Measurements from ENCODE around the gene THAP5. TPM values are rescaled to one million over a fixed set of nuclear protein-coding genes. Genes with fewer than 3 reads are reported as not detected.
"Not testable (repeated sequence)": the region's sequence is repeated elsewhere in the genome, so short reads cannot be mapped to it uniquely, and the experiment has no call there.

Gene THAP5
- total RNA-seq, 2 experiments from 2014 or later: 22.7 to 24.8 TPM

DNA sequence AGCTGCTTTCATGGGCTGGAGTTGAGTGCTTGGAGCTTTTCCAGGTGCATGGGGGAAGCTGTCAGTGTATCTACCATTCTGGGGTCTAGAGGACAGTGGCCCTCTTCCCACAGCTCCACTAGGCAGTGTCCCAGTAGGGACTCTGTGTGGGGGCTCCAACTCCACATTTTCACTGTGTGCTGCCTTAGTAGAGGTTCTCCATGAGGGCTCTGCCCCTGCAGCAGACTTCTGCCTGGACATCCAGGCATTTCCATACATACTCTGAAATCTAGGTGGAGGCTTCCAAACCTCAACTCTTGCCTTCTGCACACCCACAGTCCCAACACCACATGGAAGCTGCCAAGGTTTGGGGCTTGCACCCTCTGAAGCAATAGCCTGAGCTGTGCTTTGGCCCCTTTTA is 12.8 kb downstream of the THAP5 start:
- intact Hi-C loops (cut with micrococcal nuclease); H3K27ac Mint-ChIP-seq; H3K27me3 Mint-ChIP-seq (ENCODE audit: low read depth); H3K4me1 Mint-ChIP-seq (ENCODE audit: low read depth); CTCF ChIA-PET; DNase-seq; H3K4me3 Mint-ChIP-seq: not testable (repeated sequence)
- Mint-ChIP-seq H3K9me3 (peaks cover 28% of the 10 kb centered on the region), H3K36me3 (ENCODE audit: low read depth) (peaks cover 29% of the 10 kb centered on the region)

DNA sequence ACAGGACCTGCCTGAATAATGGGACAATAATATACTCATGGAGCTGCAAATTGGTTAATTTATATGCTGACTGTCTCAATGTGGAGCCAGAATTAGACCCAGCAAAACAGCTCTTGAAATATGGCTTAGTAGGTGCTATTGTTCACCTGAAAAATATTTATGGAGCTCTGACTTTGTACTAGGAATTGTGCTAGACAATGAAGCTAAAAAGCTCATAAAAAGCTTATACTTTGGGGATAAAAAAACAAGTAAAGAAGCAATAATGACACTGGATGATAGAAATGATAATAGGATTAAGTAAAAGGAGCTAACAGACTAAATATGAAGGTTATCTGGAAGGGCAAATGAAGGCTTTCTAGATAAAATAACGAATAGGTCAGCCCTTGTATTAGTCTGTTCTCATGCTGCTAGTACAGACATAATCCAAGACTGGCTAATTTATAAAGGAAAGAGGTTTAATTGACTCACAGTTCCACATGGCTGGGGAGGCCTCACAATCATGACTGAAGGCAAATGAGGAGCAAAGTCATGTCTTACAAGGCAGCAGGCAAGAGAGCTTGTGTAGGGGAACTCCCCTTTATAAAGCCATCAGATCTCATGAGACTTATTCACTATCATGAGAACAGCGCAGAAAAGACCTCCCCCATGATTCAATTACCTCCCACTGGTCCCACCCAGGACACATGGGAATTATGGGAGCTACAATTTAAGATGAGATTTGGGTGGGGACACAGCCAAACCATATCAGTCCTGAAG is 21.2 kb downstream of the THAP5 start:
- DNase-seq; H3K27ac Mint-ChIP-seq; H3K4me3 Mint-ChIP-seq; intact Hi-C loops (cut with micrococcal nuclease); H3K36me3 Mint-ChIP-seq (ENCODE audit: low read depth); H3K4me1 Mint-ChIP-seq (ENCODE audit: low read depth); H3K9me3 Mint-ChIP-seq; CTCF ChIA-PET; H3K27me3 Mint-ChIP-seq (ENCODE audit: low read depth): not testable (repeated sequence)

DNA sequence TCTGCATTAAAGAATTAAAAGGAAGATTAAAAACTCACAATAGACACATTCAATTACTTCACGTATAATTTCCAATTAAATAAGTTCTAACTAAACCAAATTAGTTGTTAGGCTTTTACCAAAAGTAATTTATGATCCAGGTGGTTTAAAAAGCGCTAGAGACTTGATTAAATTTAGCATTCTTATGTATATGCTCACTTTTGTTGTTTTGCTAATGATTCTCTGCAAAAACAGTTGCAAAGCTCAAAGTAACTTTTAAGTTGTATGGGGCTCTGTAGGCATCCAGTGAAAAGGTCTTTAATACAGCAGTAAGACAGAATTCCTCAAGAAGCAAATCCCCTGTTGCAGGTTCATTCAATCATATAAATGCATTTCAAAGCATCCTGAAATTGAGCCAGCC is 28.0 kb downstream of the THAP5 start:
- H3K4me1 Mint-ChIP-seq (ENCODE audit: low read depth): no peaks in the 10 kb centered on the region
- H3K36me3 Mint-ChIP-seq (ENCODE audit: low read depth): no peaks in the 10 kb centered on the region
- H3K27ac Mint-ChIP-seq: no peak overlapping the region
- peaks cover 3% of the 10 kb centered on the region for H3K27me3 Mint-ChIP-seq (ENCODE audit: low read depth)
- no peaks in the 10 kb centered on the region for H3K9me3 Mint-ChIP-seq
- no peak for DNase-seq
- CTCF ChIA-PET: no interaction called here
- intact Hi-C loops (cut with micrococcal nuclease): no loop called here
- H3K4me3 Mint-ChIP-seq: no peak overlapping the region

DNA sequence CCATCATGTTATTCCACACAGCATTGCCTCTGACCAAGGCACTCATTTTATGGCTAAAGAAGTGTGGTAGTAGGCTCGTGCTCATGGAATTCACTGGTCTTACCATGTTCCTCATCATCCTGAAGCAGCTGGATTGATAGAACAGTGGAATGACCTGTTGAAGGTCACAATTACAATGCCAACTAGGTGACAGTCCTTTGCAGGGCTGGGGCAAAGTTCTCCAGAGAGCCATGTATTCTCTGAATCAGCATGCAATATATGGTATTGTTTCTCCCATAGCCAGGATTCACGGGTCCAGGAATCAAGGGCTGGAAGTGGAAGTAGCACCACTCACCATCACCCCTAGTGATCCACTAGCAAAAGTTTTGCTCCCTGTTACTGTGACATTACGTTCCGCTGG is 30.8 kb downstream of the THAP5 start:
- not testable (repeated sequence) for H3K27ac Mint-ChIP-seq

DNA sequence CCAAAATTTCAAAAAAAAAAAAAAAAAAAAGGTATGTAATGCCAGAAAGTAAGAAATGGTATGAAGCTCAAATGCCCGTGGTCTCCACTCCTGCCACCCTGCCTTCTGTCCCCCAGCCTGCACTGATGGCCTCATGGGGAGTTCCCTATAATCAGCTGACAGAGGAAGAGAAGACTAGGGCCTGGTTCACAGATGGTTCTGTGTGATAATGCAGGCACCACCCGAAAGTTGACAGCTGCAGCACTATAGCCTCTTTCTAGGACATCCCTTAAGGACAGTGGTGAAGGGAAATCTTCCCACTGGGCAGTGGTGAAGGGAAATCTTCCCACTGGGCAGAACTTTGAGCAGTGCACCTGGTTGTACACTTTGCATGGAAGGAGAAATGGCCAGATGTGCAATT is 31.3 kb downstream of the THAP5 start:
- DNase-seq; H3K36me3 Mint-ChIP-seq (ENCODE audit: low read depth); H3K4me3 Mint-ChIP-seq; CTCF ChIA-PET; H3K4me1 Mint-ChIP-seq (ENCODE audit: low read depth); H3K27me3 Mint-ChIP-seq (ENCODE audit: low read depth); H3K27ac Mint-ChIP-seq; intact Hi-C loops (cut with micrococcal nuclease); H3K9me3 Mint-ChIP-seq: not testable (repeated sequence)

More for the DNA sequence above, 30.8 kb downstream of the THAP5 start:
- H3K36me3 Mint-ChIP-seq (ENCODE audit: low read depth); H3K9me3 Mint-ChIP-seq; H3K4me1 Mint-ChIP-seq (ENCODE audit: low read depth); intact Hi-C loops (cut with micrococcal nuclease); DNase-seq; CTCF ChIA-PET; H3K27me3 Mint-ChIP-seq (ENCODE audit: low read depth); H3K4me3 Mint-ChIP-seq: not testable (repeated sequence)

DNA sequence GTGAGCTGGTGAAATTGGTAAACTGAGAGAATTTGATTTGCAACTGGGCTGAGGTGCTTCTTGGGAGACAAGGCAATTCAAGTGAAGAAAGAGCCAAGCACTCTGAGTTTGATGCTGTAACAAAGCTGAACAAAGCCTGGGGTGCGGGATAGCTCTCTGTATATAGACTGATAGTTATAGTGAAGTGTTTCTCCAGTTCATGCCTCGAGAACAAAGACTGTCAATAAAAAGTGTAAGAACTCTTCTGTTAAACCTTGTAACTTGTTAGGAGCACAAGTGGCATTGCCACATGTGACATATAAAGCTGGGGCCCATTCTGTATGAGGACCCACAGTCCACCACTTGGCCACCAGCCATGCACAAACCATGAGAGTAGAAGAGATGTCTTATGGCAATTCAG is 32.3 kb downstream of the THAP5 start:
- CTCF ChIA-PET: no interaction called here
- no peak overlapping the region for H3K4me3 Mint-ChIP-seq
- H3K36me3 Mint-ChIP-seq (ENCODE audit: low read depth): no peaks in the 10 kb centered on the region
- intact Hi-C loops (cut with micrococcal nuclease): no loop called here
- no peak overlapping the region for H3K27ac Mint-ChIP-seq
- H3K4me1 Mint-ChIP-seq (ENCODE audit: low read depth): no peaks in the 10 kb centered on the region
- DNase-seq: no peak
- no peaks in the 10 kb centered on the region for H3K9me3 Mint-ChIP-seq
- H3K27me3 Mint-ChIP-seq (ENCODE audit: low read depth): peaks cover 3% of the 10 kb centered on the region

DNA sequence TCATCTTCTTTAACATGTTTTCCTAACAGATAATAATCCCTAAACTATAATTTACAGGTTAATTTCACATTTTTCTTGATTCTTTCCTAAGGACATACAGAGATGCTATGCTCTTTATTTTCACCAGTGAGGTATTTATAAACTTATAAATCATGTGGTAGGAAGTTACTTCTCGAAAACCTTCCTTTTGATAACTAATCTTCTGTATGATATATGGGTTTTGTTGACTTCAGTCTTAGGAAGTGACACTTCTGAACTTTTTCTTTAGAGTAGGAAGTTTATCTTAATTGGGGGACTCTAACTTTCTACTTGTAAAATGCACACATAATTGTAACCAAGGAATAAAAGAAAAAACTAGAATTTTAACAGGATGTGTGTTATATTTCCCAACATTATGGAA is 33.8 kb downstream of the THAP5 start:
- CTCF ChIA-PET: no interaction called here
- Mint-ChIP-seq H3K9me3 (no peaks in the 10 kb centered on the region), H3K27me3 (ENCODE audit: low read depth) (peaks cover 3% of the 10 kb centered on the region), H3K4me1 (ENCODE audit: low read depth) (no peaks in the 10 kb centered on the region), H3K27ac (no peak overlapping the region), H3K36me3 (ENCODE audit: low read depth) (no peaks in the 10 kb centered on the region), H3K4me3 (no peak overlapping the region)
- intact Hi-C loops (cut with micrococcal nuclease): no loop called here
- no peak for DNase-seq

DNA sequence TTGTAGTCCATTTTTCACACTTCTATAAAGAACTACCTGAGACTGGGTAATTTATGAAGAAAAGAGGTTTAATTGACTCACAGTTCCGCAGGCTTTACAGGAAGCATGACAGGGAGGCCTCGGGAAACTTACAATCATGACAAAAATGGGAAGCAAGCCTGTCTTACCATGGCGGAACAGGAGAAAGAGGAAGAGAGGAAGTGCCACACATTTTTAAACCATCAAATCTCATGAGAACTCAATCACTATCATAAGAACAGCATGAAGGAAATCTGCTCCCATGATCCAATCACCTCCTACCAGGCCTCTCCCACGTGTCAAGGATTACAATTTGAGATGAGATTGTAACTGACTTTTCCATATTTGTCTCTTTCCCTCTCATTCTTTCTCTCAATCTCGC is 34.2 kb downstream of the THAP5 start:
- no peaks in the 10 kb centered on the region for H3K36me3 Mint-ChIP-seq (ENCODE audit: low read depth)
- H3K4me1 Mint-ChIP-seq (ENCODE audit: low read depth): no peaks in the 10 kb centered on the region
- DNase-seq: no peak
- no peaks in the 10 kb centered on the region for H3K9me3 Mint-ChIP-seq
- no peak overlapping the region for H3K27ac Mint-ChIP-seq
- CTCF ChIA-PET: no interaction called here
- H3K4me3 Mint-ChIP-seq: no peak overlapping the region
- intact Hi-C loops (cut with micrococcal nuclease): no loop called here
- peaks cover 3% of the 10 kb centered on the region for H3K27me3 Mint-ChIP-seq (ENCODE audit: low read depth)

DNA sequence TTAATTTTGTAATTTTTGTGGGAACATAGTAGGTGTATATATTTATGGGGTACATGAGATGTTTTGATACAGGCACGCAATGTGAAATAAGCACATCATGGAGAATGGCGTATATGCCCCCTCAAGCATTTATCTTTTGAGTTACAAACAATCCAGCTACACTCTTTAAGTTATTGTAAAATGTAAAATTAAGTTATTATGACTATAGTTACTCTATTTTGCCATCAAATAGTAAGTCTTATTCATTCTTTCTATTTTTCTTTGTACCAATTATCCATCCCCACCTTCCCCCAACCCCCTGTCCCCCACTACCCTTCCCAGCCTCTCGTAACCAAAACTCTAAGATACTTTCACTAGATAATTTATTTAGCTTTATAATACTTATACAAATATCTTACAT is 35.8 kb downstream of the THAP5 start:
- no peaks in the 10 kb centered on the region for H3K27me3 Mint-ChIP-seq (ENCODE audit: low read depth)
- CTCF ChIA-PET: interaction anchor here (1.0 kb wide), 1 partner anchor 18 kb away, joined by 3 read pairs; no protein-coding TSS in a partner anchor
- DNase-seq: no peak
- H3K4me1 Mint-ChIP-seq (ENCODE audit: low read depth): no peaks in the 10 kb centered on the region
- no peaks in the 10 kb centered on the region for H3K9me3 Mint-ChIP-seq
- H3K27ac Mint-ChIP-seq: no peak overlapping the region
- no peak overlapping the region for H3K4me3 Mint-ChIP-seq
- H3K36me3 Mint-ChIP-seq (ENCODE audit: low read depth): no peaks in the 10 kb centered on the region
- intact Hi-C loops (cut with micrococcal nuclease): no loop called here

DNA sequence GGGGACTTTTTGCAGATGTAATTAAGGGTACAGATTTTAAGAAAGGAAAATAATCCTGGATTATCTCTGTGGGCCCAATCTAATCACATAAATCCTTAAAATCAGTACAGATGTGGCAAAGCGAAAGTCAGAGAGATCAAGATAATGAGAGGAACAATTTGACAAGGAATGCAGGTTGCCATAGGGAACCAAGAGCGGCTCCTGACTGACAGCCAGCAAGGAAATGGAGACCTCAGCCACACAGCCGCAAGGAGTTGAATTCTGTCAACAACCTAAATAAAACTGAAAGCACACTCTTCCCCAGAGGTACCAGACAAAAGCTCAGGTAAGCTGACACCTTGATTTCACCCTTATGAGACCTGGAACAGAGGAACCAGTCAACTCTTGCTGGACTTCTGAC is 40.2 kb downstream of the THAP5 start:
- no peak overlapping the region for H3K27ac Mint-ChIP-seq
- no peaks in the 10 kb centered on the region for H3K9me3 Mint-ChIP-seq
- no peak for DNase-seq
- H3K4me1 Mint-ChIP-seq (ENCODE audit: low read depth): peaks cover 10% of the 10 kb centered on the region
- H3K4me3 Mint-ChIP-seq: no peak overlapping the region
- H3K27me3 Mint-ChIP-seq (ENCODE audit: low read depth): no peaks in the 10 kb centered on the region
- H3K36me3 Mint-ChIP-seq (ENCODE audit: low read depth): peaks cover 1% of the 10 kb centered on the region
- intact Hi-C loops (cut with micrococcal nuclease): loop anchor here (5.0 kb wide), 1 partner anchor 967 kb away; the partner anchor contains the start of genes COG5 and DUS4L
- CTCF ChIA-PET: no interaction called here

DNA sequence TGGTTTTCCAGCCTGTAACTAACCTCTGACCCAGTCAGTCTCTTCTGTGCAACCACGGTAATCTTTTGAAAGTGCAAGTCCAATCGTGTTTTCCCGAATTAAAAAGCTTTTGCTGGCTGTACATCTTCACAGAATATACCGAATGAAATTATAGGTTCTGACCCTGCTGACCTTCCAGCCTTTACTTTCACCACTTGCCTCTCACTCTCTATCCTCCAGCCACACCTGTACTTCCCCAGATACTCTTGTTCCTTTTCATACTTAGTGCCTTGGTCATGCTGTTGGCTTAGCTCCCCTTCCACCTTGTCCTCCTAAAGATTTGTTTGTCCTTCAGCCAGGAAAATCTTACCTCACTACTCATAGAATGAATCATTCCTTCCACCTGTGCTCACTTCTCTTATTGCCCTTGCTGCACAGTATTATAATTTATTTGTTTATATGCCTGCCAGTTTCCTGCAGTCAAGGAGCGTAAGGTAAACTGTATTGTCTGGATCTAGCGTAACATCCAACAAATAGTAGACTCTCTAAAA is 41.3 kb downstream of the THAP5 start:
- H3K4me1 Mint-ChIP-seq (ENCODE audit: low read depth): peaks cover 20% of the 10 kb centered on the region
- CTCF ChIA-PET: no interaction called here
- no peaks in the 10 kb centered on the region for H3K27me3 Mint-ChIP-seq (ENCODE audit: low read depth)
- no peaks in the 10 kb centered on the region for H3K9me3 Mint-ChIP-seq
- peaks cover 1% of the 10 kb centered on the region for H3K36me3 Mint-ChIP-seq (ENCODE audit: low read depth)
- no peak overlapping the region for H3K27ac Mint-ChIP-seq
- intact Hi-C loops (cut with micrococcal nuclease): loop anchor here (5.0 kb wide), 1 partner anchor 966 kb away; the partner anchor contains the start of genes COG5 and DUS4L
- no peak for DNase-seq
- no peak overlapping the region for H3K4me3 Mint-ChIP-seq

DNA sequence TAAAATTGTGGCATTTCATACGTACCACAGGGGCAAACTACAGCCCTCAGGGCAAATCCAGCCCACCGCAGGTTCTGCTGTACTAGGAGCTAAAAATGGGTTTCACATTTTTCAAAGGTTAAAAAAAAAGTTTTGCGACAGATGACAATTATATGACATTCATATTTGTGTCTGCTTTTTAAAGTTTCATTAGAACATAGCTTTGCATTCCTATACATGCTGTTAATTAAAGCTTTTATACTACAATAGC is 42.8 kb downstream of the THAP5 start:
- Mint-ChIP-seq H3K27me3 (ENCODE audit: low read depth) (no peaks in the 10 kb centered on the region), H3K9me3 (no peaks in the 10 kb centered on the region), H3K27ac (peak overlapping the region; percentile 97), H3K4me1 (ENCODE audit: low read depth) (peaks cover 31% of the 10 kb centered on the region), H3K36me3 (ENCODE audit: low read depth) (peaks cover 1% of the 10 kb centered on the region), H3K4me3 (peak overlapping the region; percentile 92)
- CTCF ChIA-PET: interaction anchor here (1.4 kb wide), 1 partner anchor 29 kb away, joined by 5 read pairs; no protein-coding TSS in a partner anchor
- intact Hi-C loops (cut with micrococcal nuclease): loop anchor here (1.0 to 5.0 kb wide), 6 partner anchors 43 to 964 kb away; partner anchors contain the start of genes COG5, DLD, DNAJB9 and DUS4L
- DNase-seq: no peak
